ENCODE measurements around the gene PIAS1.

- no peak for TF ChIP-seq CTCF (IDR thresholded peaks at IDR 0.05; ENCODE audit: extremely low read depth in 1 of 2, insufficient read depth in 1 of 2, low read depth in 1 of 2, low read length in 2 of 2)
- TF ChIP-seq EZH2 (IDR thresholded peaks at IDR 0.05; ENCODE audit: borderline replicate concordance, low read depth, low read length, severe bottlenecking) = no peak
- TF ChIP-seq POLR2A (IDR thresholded peaks at IDR 0.05; ENCODE audit: low read depth, low read length) = no peak
- TF ChIP-seq MYC (IDR thresholded peaks at IDR 0.05; ENCODE audit: low read depth, low read length) = no peak
- no peak for TF ChIP-seq FOS (IDR thresholded peaks at IDR 0.05; ENCODE audit: borderline replicate concordance, insufficient read depth, low read length)
- no peak for TF ChIP-seq MAX (IDR thresholded peaks at IDR 0.05; ENCODE audit: insufficient read depth, insufficient read length)
- no peak for TF ChIP-seq POLR2AphosphoS5 (IDR thresholded peaks at IDR 0.05; ENCODE audit: insufficient read depth, low read depth, low read length)
Observed at GRCh38 chr15:68210409-68210756, 156.3 kb downstream of the PIAS1 start.

Measured in endothelial cell of umbilical vein (primary cell).